Stimulated activated CD4-positive, alpha-beta T cell treated with anti-CD3 and anti-CD28 coated beads, TNF-alpha, amount 100 ng/mL, for 24 hours (primary cell): ENCODE data around the gene KXD1.

Source experiments
- DNase-seq, 3 experiments: peaks; one replicate each; pipeline ENCODE4 v3.0.0-alpha.2; 2020; ENCODE audit warnings: low read depth in 3 of 3

Gene KXD1

GRCh38 chr19:18612772-18613588 lies 55.3 kb downstream of the KXD1 start, which contains the start of gene TMEM59L:
Gene TMEM59L, plus strand, starts transcription at chr19:18612870. Its CDS starts 89 bp downstream, at chr19:18612959.
- no peak for DNase-seq

GRCh38 chr19:18613589-18614234 lies 56.0 kb downstream of the KXD1 start:
- DNase-seq: no peak

DNA sequence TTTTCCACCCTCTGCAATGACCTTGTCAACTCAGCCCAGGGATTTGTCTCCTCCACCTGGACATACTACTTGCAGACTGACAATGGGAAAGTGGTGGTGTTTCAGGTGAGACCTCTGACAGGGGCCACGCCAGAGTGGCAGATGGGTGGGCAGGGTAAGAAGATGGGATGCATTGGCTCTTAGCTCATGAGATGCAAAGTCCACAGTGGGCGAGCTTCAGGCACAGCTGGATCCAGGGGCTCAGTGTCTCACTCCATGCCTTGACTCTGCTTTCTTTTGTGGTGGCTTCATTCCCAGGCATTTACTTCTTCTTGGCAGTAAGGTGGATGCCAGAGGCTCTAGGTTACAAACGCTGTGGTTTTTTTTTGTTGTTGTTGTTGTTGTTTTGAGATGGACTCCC lies 58.4 kb downstream of the KXD1 start:
- no peak for DNase-seq

DNA sequence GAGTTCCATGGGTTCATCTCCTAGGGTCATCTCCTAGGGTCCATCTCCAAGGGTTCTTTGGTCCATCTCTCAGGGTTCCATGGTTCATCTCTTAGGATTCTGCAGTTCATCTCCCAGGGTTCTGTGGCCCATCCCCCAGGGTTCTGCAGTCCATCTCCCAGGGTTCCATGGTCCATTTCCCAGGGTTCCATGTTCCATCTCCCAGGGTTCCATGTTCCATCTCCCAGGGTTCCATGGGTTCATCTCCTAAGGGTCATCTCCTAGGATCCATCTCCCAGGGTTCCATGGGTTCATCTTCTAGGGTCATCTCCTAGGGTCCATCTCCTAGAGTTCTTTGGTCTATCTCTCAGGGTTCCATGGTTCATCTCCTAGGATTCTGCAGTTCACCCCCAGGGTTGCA lies 59.9 kb downstream of the KXD1 start:
- DNase-seq: no peak

DNA sequence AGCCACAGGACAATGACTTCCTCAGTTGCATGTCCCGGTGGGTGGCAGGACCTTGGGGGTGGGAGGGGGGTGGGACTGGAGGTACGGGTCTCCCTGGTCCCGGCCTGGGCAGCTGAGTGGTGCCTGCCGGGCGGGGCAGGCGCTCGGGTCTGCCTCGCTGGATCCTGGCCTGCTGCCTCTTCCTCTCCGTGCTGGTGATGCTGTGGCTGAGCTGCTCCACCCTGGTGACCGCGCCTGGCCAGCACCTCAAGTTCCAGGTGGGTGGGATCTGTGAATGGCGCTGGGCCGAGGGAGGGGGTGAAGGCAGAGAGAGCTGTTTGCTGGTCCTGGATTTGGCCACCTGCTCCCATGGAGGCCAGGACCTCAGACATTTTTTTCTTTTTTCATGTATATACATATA lies 60.6 kb downstream of the KXD1 start:
- DNase-seq: no peak
